Astrocyte of the hippocampus (primary cell): Measurements from ENCODE around the gene SGCE.
"Not testable (repeated sequence)": the region's sequence is repeated elsewhere in the genome, so short reads cannot be mapped to it uniquely, and the experiment has no call there.

ENCODE experiments used
- DNase-seq: peaks from one replicate; pipeline ENCODE4 v3.0.0; 2011; ENCODE audit warnings: low read depth, low spot score

SGCE gene

DNA sequence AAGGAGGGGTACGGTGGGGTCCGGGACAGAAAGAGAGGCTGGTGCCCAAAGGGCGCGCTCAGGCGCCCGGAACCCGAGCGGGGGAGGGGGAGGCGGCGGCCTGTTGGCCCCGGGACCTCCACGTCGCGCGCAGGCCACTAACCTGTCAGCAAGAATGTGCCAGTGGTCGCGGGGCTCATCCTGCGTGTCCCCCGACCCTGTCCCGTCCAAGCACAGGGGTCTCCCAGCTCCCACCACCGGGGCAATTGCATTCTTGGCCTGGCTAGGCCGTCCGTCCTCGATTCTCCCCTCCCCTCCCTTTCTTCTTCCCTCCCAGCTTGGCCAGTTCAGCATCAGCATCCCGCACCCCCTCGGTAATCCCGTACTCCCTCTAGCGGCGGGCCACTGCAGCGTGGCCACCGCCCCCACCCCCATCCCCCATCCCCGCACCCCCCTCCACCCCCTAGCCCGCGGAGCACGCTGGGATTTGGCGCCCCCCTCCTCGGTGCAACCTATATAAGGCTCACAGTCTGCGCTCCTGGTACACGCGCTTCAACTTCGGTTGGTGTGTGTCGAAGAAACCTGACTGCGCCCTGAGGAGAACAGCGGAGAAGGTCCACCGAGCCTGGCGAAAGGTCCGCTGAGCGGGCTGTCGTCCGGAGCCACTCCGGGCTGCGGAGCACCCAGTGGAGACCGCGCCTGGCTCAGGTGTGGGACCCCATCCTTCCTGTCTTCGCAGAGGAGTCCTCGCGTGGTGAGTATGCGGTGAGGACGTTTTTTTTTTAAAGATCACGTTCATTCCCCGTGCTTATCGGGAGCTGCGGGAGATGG, at the start of gene SGCE:
SGCE (minus strand) TSS at position 286 of the 810 bp plus-strand sequence; CDS start at position 251, 35 bp downstream.
- DNase-seq: peak; percentile 88

DNA sequence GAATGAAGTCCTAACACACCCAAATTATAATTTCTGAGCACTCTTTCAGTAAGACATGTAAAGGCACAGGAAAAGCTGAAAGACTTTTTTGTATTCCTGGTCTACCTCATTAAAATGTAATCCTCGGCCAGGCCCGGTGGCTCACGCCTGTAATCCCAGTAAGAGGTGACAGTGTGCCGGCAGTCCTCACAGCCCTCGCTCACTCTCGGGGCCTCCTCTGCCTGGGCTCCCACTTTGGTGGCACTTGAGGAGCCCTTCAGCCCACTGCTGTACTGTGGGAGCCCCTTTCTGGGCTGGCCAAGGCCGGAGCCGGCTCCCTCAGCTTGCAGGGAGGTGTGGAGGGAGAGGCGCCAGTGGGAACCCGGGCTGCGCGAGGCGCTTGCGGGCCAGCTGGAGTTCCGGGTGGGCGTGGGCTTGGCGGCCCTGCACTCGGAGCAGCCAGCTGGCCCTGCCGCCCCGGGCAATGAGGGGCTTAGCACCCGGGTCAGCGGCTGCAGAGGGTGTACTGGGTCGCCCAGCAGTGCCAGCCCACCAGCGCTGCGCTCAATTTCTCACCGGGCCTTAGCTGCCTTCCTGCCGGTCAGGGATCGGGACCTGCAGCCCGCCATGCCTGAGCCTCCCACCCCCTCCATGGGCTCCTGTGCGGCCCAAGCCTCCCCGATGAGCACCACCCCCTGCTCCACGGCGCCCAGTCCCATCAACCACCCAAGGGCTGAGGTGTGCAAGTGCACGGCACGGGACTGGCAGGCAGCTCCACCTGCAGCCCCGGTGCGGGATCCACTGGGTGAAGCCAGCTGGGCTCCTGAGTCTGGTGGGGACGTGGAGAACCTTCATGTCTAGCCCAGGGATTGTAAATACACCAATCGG, 49.5 kb upstream of the SGCE start:
- DNase-seq: not testable (repeated sequence)

- DNase-seq: peak; percentile 83
These were observed 45.6 kb upstream of the SGCE start for GRCh38 chr7:94701555-94701973.

DNA sequence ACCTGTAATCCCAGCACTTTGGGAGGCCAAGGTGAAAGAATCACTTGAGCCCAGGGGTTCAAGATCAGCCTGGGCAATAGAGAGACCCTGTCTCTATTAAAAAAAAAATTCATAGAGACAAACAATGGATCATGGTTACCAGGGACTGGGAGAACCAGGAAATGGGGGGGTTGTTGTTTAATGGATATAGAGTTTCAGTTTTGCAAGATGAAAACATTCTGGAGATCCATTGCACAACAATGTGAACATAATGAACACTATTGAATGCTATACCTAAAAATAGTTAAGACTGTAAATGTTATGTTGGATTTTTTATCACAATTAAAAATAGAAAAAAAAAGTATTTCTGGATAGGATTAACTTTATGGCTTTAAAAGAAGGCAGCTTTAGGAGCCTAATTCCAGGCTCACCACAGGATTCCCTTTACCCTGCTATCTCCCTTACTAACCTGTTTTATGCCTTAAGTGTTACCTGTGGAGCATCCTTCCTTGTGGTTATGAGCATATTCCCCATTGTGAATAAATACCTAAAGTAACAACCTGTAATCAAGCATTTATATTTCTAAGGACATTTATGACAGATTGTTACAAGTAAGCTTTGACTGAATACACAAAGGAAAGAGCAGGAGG, 45.1 kb upstream of the SGCE start:
- no peak for DNase-seq

DNA sequence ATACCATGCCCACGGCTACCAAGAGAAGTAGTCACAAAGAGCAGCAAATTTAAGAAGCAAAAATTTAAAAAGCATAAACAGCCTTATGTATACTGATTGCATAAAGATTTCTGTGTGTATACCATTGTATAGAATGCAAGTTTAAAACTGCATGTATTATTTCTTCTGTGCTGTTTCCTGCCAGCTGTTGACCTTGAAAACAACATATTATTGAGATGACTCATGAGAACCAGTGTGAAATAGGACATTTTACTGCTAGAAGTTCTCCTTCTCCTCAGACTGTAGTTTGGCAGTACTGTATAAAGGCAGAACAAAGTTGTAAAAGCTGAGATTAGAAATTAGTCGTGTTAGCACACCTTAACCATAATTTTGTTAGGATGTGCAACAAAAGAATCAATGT, 42.3 kb upstream of the SGCE start:
- DNase-seq: peak; percentile 74

- DNase-seq: peak; percentile 86
These were observed 41.4 kb upstream of the SGCE start for GRCh38 chr7:94697035-94697974.

DNA sequence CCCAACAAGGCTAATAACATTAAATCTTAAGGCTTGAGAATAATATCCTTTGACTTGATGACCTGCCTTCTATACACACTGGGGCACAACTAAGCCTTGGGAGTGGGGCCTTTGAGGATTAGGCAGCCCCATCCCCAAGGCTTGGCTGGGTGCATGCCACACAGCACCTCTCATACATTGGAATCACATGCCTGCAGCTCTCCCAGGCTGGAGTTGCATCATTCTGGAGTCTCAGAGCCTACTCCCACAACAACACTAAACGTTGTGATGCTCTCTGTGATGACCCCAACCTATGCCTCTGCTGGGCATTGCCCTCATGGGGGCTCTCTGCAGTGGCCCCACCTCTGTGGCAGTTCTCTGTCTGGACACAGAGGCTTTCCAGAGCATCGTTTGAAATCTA, 31.9 kb upstream of the SGCE start:
- DNase-seq: no peak

DNA sequence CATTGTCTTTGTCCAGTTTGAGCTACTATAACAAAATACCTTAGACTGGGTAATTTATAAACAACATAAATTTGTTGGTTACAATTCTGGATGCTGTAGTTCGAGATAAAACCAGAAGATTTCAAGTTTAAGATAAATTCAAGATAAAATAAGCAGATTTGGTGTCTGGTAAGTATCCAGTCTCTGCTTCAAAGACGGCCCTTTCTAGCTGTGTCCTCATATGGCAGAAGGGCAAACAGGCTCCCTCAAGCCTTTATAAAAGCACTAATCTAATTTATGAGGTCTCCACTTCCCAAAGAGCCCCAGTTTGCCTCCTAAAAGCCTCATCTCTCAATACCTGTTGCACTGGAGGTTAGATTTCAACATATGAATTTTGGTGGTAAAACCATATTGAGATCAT, 31.1 kb upstream of the SGCE start:
- DNase-seq: no peak

DNA sequence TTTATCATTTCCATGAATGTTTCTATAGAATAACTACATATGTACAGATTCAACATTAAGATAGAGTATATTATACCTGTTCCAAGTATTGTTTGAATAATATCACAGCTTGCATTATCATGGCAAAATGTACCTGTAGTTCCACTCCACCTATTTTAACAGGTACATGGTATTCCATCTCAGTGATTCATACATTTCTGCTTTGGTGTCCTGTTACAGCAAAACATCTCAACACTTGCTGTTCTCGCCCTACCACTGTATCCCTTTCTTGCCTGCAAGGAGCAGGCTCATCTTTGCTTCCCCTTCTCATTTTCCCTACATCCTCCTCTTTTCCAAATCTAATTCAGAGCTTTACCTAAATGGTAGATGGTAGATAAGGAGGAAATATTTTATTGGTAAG, 27.1 kb upstream of the SGCE start:
- no peak for DNase-seq

GRCh38 chr7:94679358-94679757, 23.4 kb upstream of the SGCE start:
- no peak for DNase-seq

DNA sequence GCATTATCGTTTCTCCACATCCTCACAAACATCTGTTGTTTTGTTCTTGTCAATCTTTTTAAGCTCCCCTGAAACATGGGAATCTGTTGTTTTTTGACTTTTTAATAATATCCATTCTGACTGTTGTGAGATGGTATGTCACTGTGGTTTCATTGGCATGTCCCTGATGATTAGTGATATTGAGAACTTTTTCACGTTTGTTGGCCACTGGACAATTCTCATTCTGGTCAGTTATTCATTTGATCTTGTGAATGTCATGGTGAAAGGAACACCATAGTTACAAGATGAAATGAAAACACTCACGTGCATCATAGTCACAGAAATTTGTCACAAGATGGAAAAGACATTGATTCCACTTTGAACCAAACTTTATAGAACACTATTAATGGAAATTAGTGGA, 20.5 kb upstream of the SGCE start:
- DNase-seq: peak; percentile 21

DNA sequence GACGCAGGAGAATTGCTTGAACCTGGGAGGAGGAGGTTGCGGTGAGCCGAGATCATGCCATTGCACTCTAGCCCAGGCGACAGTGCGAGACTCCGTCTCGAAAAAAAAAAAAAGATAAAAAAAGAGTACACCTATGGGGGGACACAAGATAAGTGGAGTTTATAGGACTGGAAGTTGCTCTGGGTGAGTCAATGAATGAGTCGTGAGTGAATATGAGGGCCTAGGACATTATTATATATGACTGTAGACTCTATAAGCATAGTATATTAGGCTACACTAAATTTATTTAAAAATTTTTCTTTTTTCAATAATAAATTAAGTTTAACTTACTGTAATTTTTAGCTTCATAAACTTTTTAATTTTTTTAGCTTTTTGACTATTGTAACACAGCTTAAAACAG, 19.4 kb upstream of the SGCE start:
- DNase-seq: no peak

DNA sequence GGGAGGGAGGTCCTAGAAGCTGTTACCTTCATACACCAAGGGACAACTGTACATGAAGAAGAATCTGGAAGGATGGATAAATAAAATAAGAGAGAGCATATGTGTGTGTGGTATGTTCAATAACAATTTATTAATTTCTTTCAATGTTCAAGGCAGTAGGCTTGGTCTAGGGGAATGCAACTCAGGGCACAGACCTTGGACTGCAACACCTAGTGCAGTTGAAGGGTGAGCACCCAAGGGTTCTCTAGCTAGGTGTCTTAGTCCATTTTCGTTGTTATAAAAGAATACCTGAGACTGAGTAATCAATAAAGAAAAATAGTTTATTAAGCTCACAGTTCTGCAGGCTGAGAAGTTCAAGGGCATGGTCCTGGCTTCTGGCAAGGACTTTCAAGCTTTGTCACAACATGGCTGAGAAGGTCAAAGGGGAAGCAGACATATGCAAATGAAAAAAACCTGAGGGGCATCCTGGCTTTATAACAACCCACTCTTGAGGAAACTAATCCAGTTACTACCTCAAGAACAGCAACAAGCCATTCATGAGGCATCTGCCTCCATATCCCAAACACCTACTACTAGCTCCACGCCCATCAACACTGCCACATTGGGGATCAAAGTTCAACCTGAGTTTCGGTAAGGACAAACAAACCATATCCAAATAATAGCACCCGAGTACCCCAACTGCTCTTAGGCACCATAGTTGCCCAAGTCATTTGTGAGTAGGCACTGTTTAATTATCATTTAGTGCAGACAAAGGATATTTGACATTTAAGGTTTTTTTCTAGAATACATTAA, 15.7 kb upstream of the SGCE start:
- no peak for DNase-seq

DNA sequence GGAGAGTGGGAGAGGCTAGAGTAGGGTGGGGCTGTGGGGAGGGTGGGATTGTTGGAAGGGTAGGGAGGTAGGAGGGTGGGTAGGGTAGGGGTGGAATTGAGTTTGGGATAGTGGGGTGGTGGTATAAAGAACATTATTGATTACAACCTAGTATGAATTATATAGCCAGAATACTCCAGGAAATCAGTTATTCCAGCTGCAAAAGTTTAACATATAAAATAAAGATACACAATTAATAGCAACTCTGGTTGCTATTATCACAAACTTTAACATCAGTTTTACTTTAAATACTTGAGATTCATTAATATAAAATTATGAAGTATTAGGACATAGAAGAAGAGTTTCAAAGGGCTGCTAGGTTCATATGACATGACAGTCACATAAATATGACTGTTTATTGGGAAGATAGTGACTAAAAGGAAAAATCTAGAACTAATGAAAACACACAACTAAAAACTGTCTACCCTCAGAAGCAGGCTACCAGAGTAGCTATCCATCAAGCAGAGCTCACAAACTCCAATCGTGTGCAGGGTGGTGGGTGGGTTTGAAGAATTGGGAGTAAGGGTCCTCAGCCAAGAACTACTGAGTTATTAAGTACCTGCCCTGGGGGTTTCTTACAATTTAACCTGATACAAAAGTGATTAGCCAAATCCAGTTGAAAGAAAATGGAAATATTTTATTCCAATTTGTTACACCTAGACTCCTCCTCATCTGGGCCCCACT, 14.0 kb upstream of the SGCE start:
- DNase-seq: no peak

DNA sequence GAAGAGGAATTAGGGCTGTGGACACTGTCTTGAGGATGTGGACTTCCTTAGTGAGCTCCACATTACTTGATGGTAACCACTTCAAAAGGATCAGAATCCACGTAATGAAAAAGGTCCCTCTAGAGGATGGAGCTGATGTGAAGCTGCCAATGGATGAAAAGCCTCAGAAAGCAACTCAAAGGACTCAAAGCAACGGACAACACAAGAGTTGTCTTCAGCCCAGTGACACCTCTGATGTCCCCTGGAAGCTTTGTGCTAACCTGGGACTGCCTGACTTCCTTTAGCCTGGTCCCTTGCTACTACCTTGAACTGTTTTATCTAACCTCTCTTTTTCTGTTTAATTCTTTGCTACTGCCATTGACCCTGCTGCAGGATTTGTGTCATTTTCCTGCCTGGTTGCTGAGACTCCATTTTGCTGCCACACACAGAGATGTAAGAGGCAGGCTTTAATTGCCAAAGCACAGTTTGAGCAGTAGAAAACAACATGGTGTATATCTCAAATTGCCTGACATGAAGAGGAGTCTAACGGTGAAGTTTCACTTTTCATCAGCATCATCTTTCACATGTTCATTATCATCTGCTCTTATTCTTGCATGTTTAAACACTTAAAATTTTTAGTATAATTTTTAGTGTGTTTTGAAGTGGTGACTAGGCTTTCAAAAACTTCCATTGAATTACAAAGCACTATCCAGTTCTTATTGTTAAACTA, 11.1 kb upstream of the SGCE start:
- no peak for DNase-seq

GRCh38 chr7:94665426-94665825, 9.5 kb upstream of the SGCE start:
- no peak for DNase-seq

DNA sequence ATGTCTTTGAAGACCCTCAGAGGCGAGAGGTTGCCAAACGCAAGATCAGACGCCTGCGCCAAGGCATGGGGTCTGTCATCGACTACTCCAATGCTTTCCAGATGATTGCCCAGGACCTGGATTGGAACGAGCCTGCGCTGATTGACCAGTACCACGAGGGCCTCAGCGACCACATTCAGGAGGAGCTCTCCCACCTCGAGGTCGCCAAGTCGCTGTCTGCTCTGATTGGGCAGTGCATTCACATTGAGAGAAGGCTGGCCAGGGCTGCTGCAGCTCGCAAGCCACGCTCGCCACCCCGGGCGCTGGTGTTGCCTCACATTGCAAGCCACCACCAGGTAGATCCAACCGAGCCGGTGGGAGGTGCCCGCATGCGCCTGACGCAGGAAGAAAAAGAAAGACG, 8.1 kb upstream of the SGCE start:
- no peak for DNase-seq

DNA sequence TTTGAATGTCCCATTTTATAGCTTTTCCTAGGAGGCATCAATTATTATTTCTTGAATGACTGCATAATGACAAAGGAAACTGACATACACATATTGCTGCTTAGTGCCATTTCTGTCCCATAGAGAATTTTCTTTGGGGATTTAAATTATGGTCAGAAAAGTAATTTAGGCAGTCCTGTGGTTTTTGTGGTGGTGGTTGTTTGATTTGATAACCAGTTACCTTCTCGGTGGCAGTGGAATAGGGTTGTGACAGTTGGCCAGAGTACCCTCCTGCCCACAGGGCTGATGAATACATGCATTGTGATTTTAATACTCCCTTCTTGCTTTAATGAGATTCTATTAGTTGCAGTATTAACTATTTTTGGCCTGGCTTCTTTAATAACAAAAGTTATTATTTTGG, 6.6 kb upstream of the SGCE start:
- peak; percentile 58 for DNase-seq

GRCh38 chr7:94660006-94660405, 4.1 kb upstream of the SGCE start:
- DNase-seq: no peak
